ENCODE results near the gene CAMK2A.

CAMK2A gene

DNA sequence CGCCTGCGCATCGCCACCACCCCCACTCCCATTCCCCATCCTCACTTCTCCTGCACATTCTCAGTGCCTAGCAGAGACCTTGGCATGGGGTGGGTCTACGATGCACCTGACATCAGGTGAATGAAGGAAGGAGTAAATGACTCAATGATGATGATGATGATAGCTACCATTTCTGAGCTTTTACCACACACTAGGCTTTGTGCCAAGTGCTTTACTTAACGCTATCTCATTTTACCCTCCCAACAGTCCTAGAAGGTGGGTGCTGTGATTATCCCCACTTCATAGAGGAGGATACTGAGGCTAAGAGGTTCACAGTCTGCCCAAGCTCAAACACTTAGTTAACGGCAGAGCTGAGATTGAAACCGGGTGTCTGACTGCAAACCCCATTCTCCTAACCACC lies 27.1 kb downstream of the CAMK2A start:
- TF ChIP-seq, protein P1, sequence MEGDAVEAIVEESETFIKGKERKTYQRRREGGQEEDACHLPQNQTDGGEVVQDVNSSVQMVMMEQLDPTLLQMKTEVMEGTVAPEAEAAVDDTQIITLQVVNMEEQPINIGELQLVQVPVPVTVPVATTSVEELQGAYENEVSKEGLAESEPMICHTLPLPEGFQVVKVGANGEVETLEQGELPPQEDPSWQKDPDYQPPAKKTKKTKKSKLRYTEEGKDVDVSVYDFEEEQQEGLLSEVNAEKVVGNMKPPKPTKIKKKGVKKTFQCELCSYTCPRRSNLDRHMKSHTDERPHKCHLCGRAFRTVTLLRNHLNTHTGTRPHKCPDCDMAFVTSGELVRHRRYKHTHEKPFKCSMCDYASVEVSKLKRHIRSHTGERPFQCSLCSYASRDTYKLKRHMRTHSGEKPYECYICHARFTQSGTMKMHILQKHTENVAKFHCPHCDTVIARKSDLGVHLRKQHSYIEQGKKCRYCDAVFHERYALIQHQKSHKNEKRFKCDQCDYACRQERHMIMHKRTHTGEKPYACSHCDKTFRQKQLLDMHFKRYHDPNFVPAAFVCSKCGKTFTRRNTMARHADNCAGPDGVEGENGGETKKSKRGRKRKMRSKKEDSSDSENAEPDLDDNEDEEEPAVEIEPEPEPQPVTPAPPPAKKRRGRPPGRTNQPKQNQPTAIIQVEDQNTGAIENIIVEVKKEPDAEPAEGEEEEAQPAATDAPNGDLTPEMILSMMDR (IDR thresholded peaks at IDR 0.05; ENCODE audit: low read depth, low read length, poor library complexity, severe bottlenecking), result no peak
- TF ChIP-seq EZH2phosphoT487 (IDR thresholded peaks at IDR 0.05; ENCODE audit: borderline replicate concordance, low read length), result no peak
- Histone ChIP-seq H3K79me2 (ENCODE audit: control insufficient read depth, low read length) (no peaks in the 10 kb centered on the region), H3K4me1 (ENCODE audit: control insufficient read depth, low read length) (no peaks in the 10 kb centered on the region), H3K4me2 (ENCODE audit: low read length) (no peak overlapping the region), H3K27ac (ENCODE audit: low read depth, low read length) (no peak overlapping the region), H3K4me3 (ENCODE audit: low read length) (no peak overlapping the region), H3K36me3 (ENCODE audit: control insufficient read depth, low read length) (no peaks in the 10 kb centered on the region), H3K9me2 (replicated peaks; ENCODE audit: control insufficient read depth, low read length) (no peaks in the 10 kb centered on the region), H3F3A (ENCODE audit: control insufficient read depth, insufficient read depth) (no peaks in the 10 kb centered on the region), H3K27me3 (ENCODE audit: control insufficient read depth, low read length) (peaks cover 7% of the 10 kb centered on the region), H4K20me1 (ENCODE audit: control insufficient read depth, insufficient read depth, low read depth, low read length) (no peaks in the 10 kb centered on the region), H3K9me3 (ENCODE audit: control insufficient read depth, insufficient read depth, low read length) (no peaks in the 10 kb centered on the region)

- Histone ChIP-seq H4K20me1 (ENCODE audit: control insufficient read depth, insufficient read depth, low read depth, low read length) (no peaks in the 10 kb centered on the region), H3K79me2 (ENCODE audit: control insufficient read depth, low read length) (no peaks in the 10 kb centered on the region), H3K4me1 (ENCODE audit: control insufficient read depth, low read length) (no peaks in the 10 kb centered on the region), H3K27me3 (ENCODE audit: control insufficient read depth, low read length) (peaks cover 7% of the 10 kb centered on the region), H3K27ac (ENCODE audit: low read depth, low read length) (no peak overlapping the region), H3K36me3 (ENCODE audit: control insufficient read depth, low read length) (no peaks in the 10 kb centered on the region), H3K4me3 (ENCODE audit: low read length) (no peak overlapping the region), H3F3A (ENCODE audit: control insufficient read depth, insufficient read depth) (no peaks in the 10 kb centered on the region), H3K9me2 (replicated peaks; ENCODE audit: control insufficient read depth, low read length) (no peaks in the 10 kb centered on the region), H3K9me3 (ENCODE audit: control insufficient read depth, insufficient read depth, low read length) (no peaks in the 10 kb centered on the region), H3K4me2 (ENCODE audit: low read length) (no peak overlapping the region)
- TF ChIP-seq EZH2phosphoT487 (IDR thresholded peaks at IDR 0.05; ENCODE audit: borderline replicate concordance, low read length), result no peak
- TF ChIP-seq, protein P1 (IDR thresholded peaks at IDR 0.05; ENCODE audit: low read depth, low read length, poor library complexity, severe bottlenecking), result no peak
Measured at GRCh38 chr5:150261231-150261630, 28.3 kb downstream of the CAMK2A start.

DNA sequence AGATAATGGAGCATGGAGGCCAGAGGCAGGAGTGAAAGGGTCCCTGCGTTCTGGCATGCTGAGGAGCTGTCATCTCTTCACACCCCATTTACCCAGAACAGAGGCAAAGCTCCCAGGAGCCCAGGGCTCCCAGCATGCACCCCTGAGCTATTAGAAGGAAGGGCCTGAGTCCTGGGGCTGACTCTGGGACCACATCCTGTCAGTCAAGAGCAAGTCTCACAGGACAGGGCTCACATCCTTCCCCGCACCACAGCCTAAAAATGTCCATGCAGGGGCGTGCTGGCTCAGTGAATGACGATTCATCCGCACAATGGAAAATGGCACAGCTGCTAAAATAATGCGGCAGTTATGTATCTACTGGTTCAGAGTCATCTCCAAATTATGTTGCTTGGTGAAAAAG lies 31.4 kb downstream of the CAMK2A start:
- TF ChIP-seq, protein P1 (IDR thresholded peaks at IDR 0.05; ENCODE audit: low read depth, low read length, poor library complexity, severe bottlenecking), result no peak
- TF ChIP-seq EZH2phosphoT487 (IDR thresholded peaks at IDR 0.05; ENCODE audit: borderline replicate concordance, low read length), result no peak
- H3K4me2 ChIP-seq (ENCODE audit: low read length), result no peak overlapping the region

More for the DNA sequence above, 31.4 kb downstream of the CAMK2A start:
- Histone ChIP-seq H3K27ac (ENCODE audit: low read depth, low read length) (no peak overlapping the region), H3K27me3 (ENCODE audit: control insufficient read depth, low read length) (peaks cover under 1% of the 10 kb centered on the region), H3K4me3 (ENCODE audit: low read length) (no peak overlapping the region), H4K20me1 (ENCODE audit: control insufficient read depth, insufficient read depth, low read depth, low read length) (no peaks in the 10 kb centered on the region), H3K36me3 (ENCODE audit: control insufficient read depth, low read length) (no peaks in the 10 kb centered on the region), H3K9me3 (ENCODE audit: control insufficient read depth, insufficient read depth, low read length) (no peaks in the 10 kb centered on the region), H3F3A (ENCODE audit: control insufficient read depth, insufficient read depth) (no peaks in the 10 kb centered on the region), H3K4me1 (ENCODE audit: control insufficient read depth, low read length) (no peaks in the 10 kb centered on the region), H3K9me2 (replicated peaks; ENCODE audit: control insufficient read depth, low read length) (no peaks in the 10 kb centered on the region), H3K79me2 (ENCODE audit: control insufficient read depth, low read length) (no peaks in the 10 kb centered on the region)
